HUES48 (cell line): Measurements from ENCODE around the gene PDX1.

Experiments used
- H3K27ac ChIP-seq: one replicate; pipeline ENCODE4 v1.7.0; 2013; ENCODE audit warnings: low read depth, low read length, inconsistent platforms
- H3K27me3 ChIP-seq: 2 replicates; pipeline ENCODE4 v1.6.1; 2013; ENCODE audit warnings: mild to moderate bottlenecking, low read length; ENCODE audit not compliant: control insufficient read depth, insufficient read depth
- H3K36me3 ChIP-seq: 2 replicates; pipeline ENCODE4 v1.6.1; 2013; ENCODE audit warnings: low read length; ENCODE audit not compliant: control insufficient read depth, insufficient read depth
- H3K4me1 ChIP-seq: 2 replicates; pipeline ENCODE4 v1.6.1; 2013; ENCODE audit warnings: mild to moderate bottlenecking, low read length; ENCODE audit not compliant: control insufficient read depth, insufficient read depth
- H3K4me3 ChIP-seq: 2 replicates; pipeline ENCODE4 v1.5.1; 2013; ENCODE audit warnings: mild to moderate bottlenecking, low read depth, low read length
- H3K9ac ChIP-seq: 2 replicates; pipeline ENCODE4 v1.6.1; 2013; ENCODE audit warnings: mild to moderate bottlenecking, low read depth, low read length, moderate library complexity
- H3K9me3 ChIP-seq: 2 replicates; pipeline ENCODE4 v1.6.1; 2013; ENCODE audit warnings: low read length; ENCODE audit not compliant: control insufficient read depth, insufficient read depth

PDX1 gene

GRCh38 chr13:27922883-27923612, 3.2 kb downstream of the PDX1 start:
- Histone ChIP-seq H3K27me3 (peaks cover 100% of the 10 kb centered on the region), H3K9ac (no peak overlapping the region), H3K4me3 (no peak overlapping the region), H3K9me3 (no peaks in the 10 kb centered on the region), H3K36me3 (no peaks in the 10 kb centered on the region), H3K4me1 (peaks cover 12% of the 10 kb centered on the region; the same call in 1 of the 2 replicates), H3K27ac (no peak overlapping the region)

DNA sequence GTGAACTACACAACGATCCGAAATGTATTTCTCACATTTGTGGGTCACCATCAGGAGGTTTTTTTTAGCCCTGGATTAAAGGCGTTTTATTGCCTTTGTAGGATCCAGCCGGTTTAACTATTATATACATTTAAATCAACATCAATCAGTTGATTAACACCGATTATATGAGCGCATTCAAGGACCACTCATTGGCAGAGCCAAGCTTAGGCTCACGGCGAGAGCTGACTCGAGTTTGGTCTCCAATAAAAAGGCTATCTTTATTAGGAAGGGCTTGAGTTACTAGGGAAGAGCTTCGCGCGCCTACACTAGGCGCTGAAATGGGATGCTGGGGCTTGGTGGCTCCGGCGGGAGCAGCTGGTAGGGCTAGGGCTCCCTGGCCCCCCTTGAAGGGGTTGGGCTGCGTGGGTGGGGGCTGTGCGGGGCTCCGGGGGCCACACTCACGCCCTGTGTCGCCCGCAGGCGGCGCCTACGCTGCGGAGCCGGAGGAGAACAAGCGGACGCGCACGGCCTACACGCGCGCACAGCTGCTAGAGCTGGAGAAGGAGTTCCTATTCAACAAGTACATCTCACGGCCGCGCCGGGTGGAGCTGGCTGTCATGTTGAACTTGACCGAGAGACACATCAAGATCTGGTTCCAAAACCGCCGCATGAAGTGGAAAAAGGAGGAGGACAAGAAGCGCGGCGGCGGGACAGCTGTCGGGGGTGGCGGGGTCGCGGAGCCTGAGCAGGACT, 4.2 kb downstream of the PDX1 start:
- no peak overlapping the region for H3K9ac ChIP-seq
- no peak overlapping the region for H3K27ac ChIP-seq
- H3K4me3 ChIP-seq: no peak overlapping the region
- no peaks in the 10 kb centered on the region for H3K36me3 ChIP-seq
- H3K4me1 ChIP-seq: peaks cover 12% of the 10 kb centered on the region; the same call in 1 of the 2 replicates
- H3K9me3 ChIP-seq: no peaks in the 10 kb centered on the region
- H3K27me3 ChIP-seq: peaks cover 100% of the 10 kb centered on the region

DNA sequence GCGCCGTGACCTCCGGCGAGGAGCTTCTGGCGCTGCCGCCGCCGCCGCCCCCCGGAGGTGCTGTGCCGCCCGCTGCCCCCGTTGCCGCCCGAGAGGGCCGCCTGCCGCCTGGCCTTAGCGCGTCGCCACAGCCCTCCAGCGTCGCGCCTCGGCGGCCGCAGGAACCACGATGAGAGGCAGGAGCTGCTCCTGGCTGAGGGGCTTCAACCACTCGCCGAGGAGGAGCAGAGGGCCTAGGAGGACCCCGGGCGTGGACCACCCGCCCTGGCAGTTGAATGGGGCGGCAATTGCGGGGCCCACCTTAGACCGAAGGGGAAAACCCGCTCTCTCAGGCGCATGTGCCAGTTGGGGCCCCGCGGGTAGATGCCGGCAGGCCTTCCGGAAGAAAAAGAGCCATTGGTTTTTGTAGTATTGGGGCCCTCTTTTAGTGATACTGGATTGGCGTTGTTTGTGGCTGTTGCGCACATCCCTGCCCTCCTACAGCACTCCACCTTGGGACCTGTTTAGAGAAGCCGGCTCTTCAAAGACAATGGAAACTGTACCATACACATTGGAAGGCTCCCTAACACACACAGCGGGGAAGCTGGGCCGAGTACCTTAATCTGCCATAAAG, 4.8 kb downstream of the PDX1 start:
- no peak overlapping the region for H3K27ac ChIP-seq
- H3K4me3 ChIP-seq: no peak overlapping the region
- H3K36me3 ChIP-seq: no peaks in the 10 kb centered on the region
- no peaks in the 10 kb centered on the region for H3K9me3 ChIP-seq
- H3K27me3 ChIP-seq: peaks cover 100% of the 10 kb centered on the region
- no peak overlapping the region for H3K9ac ChIP-seq
- peaks cover 12% of the 10 kb centered on the region; the same call in 1 of the 2 replicates for H3K4me1 ChIP-seq

GRCh38 chr13:27925220-27925991, 5.6 kb downstream of the PDX1 start:
- no peak overlapping the region for H3K4me3 ChIP-seq
- no peak overlapping the region for H3K9ac ChIP-seq
- no peak overlapping the region for H3K27ac ChIP-seq
- no peaks in the 10 kb centered on the region for H3K9me3 ChIP-seq
- no peaks in the 10 kb centered on the region for H3K36me3 ChIP-seq
- H3K4me1 ChIP-seq: peaks cover 10% of the 10 kb centered on the region; the same call in 1 of the 2 replicates
- peaks cover 100% of the 10 kb centered on the region for H3K27me3 ChIP-seq

DNA sequence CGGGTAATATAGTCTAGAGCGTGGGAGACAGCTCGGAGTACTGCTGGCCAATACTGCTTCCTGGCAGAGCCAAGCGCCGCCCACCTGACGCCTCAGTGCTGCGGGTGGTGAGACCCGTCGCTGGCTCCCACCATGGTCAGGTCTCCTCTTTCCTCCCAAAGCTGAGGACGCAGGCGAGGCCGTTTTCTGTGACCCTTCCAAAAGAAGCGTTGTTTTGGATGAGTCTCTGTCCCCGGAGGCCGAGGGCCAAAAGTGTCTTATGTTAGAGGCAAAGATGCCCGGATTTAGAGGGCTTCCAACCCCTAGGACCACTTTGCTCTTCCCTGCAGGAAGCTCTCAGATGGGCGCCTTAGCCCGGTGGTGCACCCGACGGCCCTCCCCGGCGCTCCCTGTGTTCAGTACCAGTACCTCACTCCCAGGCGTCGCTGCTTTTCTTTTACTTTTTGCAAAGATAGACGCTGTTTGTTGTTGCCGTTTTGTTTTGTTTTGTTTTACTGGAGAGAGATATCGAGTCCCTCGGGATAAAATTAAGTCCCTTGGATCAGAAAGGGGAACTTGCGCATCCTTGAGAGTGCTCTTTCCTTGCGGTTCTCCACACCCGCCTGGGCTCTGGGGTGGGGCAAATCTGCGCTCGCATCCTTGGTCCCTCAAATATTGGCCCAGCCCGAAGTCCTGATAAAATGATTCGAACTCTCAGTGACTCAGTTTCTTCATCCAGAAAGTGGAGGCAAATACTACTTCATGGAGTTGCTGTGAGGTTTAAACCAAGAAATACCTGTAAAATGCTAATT, 7.0 kb downstream of the PDX1 start:
- Histone ChIP-seq H3K9me3 (no peaks in the 10 kb centered on the region), H3K27me3 (peaks cover 100% of the 10 kb centered on the region)

GRCh38 chr13:27927444-27928352, 7.9 kb downstream of the PDX1 start:
- H3K9me3 ChIP-seq: no peaks in the 10 kb centered on the region
- no peak overlapping the region for H3K9ac ChIP-seq
- peaks cover 100% of the 10 kb centered on the region for H3K27me3 ChIP-seq

More for the DNA sequence above, 7.0 kb downstream of the PDX1 start:
- no peak overlapping the region for H3K9ac ChIP-seq
- no peak overlapping the region for H3K4me3 ChIP-seq
- H3K27ac ChIP-seq: no peak overlapping the region
- 0 out of 2 replicates have a peak, but pooled peaks cover 6% of the 10 kb centered on the region for H3K4me1 ChIP-seq
- no peaks in the 10 kb centered on the region for H3K36me3 ChIP-seq

DNA sequence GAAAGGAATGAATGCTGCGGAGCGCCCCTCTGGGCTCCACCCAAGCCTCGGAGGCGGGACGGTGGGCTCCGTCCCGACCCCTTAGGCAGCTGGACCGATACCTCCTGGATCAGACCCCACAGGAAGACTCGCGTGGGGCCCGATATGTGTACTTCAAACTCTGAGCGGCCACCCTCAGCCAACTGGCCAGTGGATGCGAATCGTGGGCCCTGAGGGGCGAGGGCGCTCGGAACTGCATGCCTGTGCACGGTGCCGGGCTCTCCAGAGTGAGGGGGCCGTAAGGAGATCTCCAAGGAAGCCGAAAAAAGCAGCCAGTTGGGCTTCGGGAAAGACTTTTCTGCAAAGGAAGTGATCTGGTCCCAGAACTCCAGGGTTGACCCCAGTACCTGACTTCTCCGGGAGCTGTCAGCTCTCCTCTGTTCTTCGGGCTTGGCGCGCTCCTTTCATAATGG, 8.6 kb downstream of the PDX1 start:
- no peaks in the 10 kb centered on the region for H3K4me1 ChIP-seq
- no peaks in the 10 kb centered on the region for H3K9me3 ChIP-seq
- H3K27ac ChIP-seq: no peak overlapping the region
- H3K36me3 ChIP-seq: no peaks in the 10 kb centered on the region
- peaks cover 100% of the 10 kb centered on the region for H3K27me3 ChIP-seq
- no peak overlapping the region for H3K9ac ChIP-seq
- H3K4me3 ChIP-seq: no peak overlapping the region

More at GRCh38 chr13:27927444-27928352, 7.9 kb downstream of the PDX1 start:
- H3K36me3 ChIP-seq: no peaks in the 10 kb centered on the region
- H3K4me3 ChIP-seq: no peak overlapping the region
- 0 out of 2 replicates have a peak, but pooled peaks cover 3% of the 10 kb centered on the region for H3K4me1 ChIP-seq
- no peak overlapping the region for H3K27ac ChIP-seq

GRCh38 chr13:27928805-27929753, 9.3 kb downstream of the PDX1 start:
- no peak overlapping the region for H3K4me3 ChIP-seq
- peaks cover 100% of the 10 kb centered on the region for H3K27me3 ChIP-seq
- H3K4me1 ChIP-seq: no peaks in the 10 kb centered on the region

GRCh38 chr13:27929868-27930267, 10.1 kb downstream of the PDX1 start:
- Histone ChIP-seq H3K9ac (no peak overlapping the region), H3K4me3 (no peak overlapping the region), H3K9me3 (no peaks in the 10 kb centered on the region), H3K36me3 (no peaks in the 10 kb centered on the region), H3K27me3 (peaks cover 93% of the 10 kb centered on the region), H3K4me1 (no peaks in the 10 kb centered on the region), H3K27ac (no peak overlapping the region)

More at GRCh38 chr13:27928805-27929753, 9.3 kb downstream of the PDX1 start:
- Histone ChIP-seq H3K36me3 (no peaks in the 10 kb centered on the region), H3K27ac (no peak overlapping the region), H3K9ac (no peak overlapping the region), H3K9me3 (no peaks in the 10 kb centered on the region)
